Measurements from ENCODE around the gene ADGRL2. TPM values are rescaled to one million over a fixed set of nuclear protein-coding genes. Genes with fewer than 3 reads are reported as not detected.

Gene ADGRL2
- polyA plus RNA-seq, 1 of the 3 experiments (the other 2 are of a cell fraction): 40.3 TPM

GRCh38 chr1:81850495-81850894, 49.8 kb downstream of the ADGRL2 start:
- no peak overlapping the region for H3K27ac ChIP-seq (ENCODE audit: low read depth in 2 of 2, low read length in 1 of 2)
- H3F3A ChIP-seq (replicated peaks; ENCODE audit: insufficient read depth): peaks cover 8% of the 10 kb centered on the region
- no peak overlapping the region for H3K4me3 ChIP-seq (ENCODE audit: low read depth in 2 of 2, low read length in 1 of 2)
- H3K36me3 ChIP-seq (replicated peaks in 1 of 2; ENCODE audit: control insufficient read depth in 1 of 2, insufficient read depth in 2 of 2, low read length in 1 of 2): peaks cover 13 to 21% of the 10 kb centered on the region in 2 experiments
- peaks cover 47% of the 10 kb centered on the region for H3K79me2 ChIP-seq (ENCODE audit: insufficient read depth)
- ChIA-PET POLR2A (interaction anchor here (0.9 kb wide), 1 partner anchor 50 kb away, joined by 3 read pairs; the partner anchor contains the start of gene ADGRL2), CTCF (interaction anchor here (1.2 kb wide), 1 partner anchor 44 kb away, joined by 3 read pairs; no protein-coding TSS in a partner anchor)
- TF ChIP-seq RCOR1 (IDR thresholded peaks at IDR 0.05; ENCODE audit: low read length) (no peak), ELF1 (IDR thresholded peaks at IDR 0.05) (no peak)
- no peak overlapping the region for H3K9ac ChIP-seq
- no peak overlapping the region for H2AFZ ChIP-seq (ENCODE audit: low read depth)
- H3K4me1 ChIP-seq (ENCODE audit: control insufficient read depth in 1 of 2, insufficient read depth in 2 of 2, low read depth in 1 of 2, low read length in 1 of 2): peaks cover 0 to 3% of the 10 kb centered on the region in 2 experiments; a peak in 2 of 4 replicates
- H3K9me3 ChIP-seq: no peaks in the 10 kb centered on the region
- H3K4me2 ChIP-seq: no peak overlapping the region
- no peaks in the 10 kb centered on the region; the same call in 1 of the 2 replicates for H3K9me2 ChIP-seq
- DNase-seq: no peak
- no peaks in the 10 kb centered on the region for H3K27me3 ChIP-seq (ENCODE audit: insufficient read depth)
- no peaks in the 10 kb centered on the region; the same call in 1 of the 2 replicates for H4K20me1 ChIP-seq (ENCODE audit: insufficient read depth)

GRCh38 chr1:81851217-81851616, 50.5 kb downstream of the ADGRL2 start:
- H3K4me2 ChIP-seq: no peak overlapping the region
- peaks cover 13 to 15% of the 10 kb centered on the region in 2 experiments for H3K36me3 ChIP-seq (replicated peaks in 1 of 2; ENCODE audit: control insufficient read depth in 1 of 2, insufficient read depth in 2 of 2, low read length in 1 of 2)
- no peaks in the 10 kb centered on the region for H3K27me3 ChIP-seq (ENCODE audit: insufficient read depth)
- POLR2A ChIA-PET: interaction anchor here (0.9 kb wide), 1 partner anchor 51 kb away, joined by 3 read pairs; the partner anchor contains the start of gene ADGRL2
- H3K9ac ChIP-seq: no peak overlapping the region
- no peaks in the 10 kb centered on the region; the same call in 1 of the 2 replicates for H4K20me1 ChIP-seq (ENCODE audit: insufficient read depth)
- no peaks in the 10 kb centered on the region for H3K9me2 ChIP-seq
- peaks cover 54% of the 10 kb centered on the region for H3K79me2 ChIP-seq (ENCODE audit: insufficient read depth)
- WGBS (ENCODE audit: low lambda C conversion rate): 89% methylated on average over 2 of the region's 2 CpGs
- no peak overlapping the region for H3K4me3 ChIP-seq (ENCODE audit: low read depth in 2 of 2, low read length in 1 of 2)
- H3F3A ChIP-seq (replicated peaks; ENCODE audit: insufficient read depth): peaks cover 8% of the 10 kb centered on the region
- no peaks in the 10 kb centered on the region for H3K9me3 ChIP-seq
- H2AFZ ChIP-seq (ENCODE audit: low read depth): no peak overlapping the region
- no peak for DNase-seq
- CTCF ChIA-PET: interaction anchor here (1.1 to 1.2 kb wide), 2 partner anchors 45 to 199 kb away, joined by 3 read pairs; no protein-coding TSS in a partner anchor
- no peak overlapping the region for H3K27ac ChIP-seq (ENCODE audit: low read depth in 2 of 2, low read length in 1 of 2)
- peaks cover 0 to 7% of the 10 kb centered on the region in 2 experiments; a peak in 2 of 4 replicates for H3K4me1 ChIP-seq (ENCODE audit: control insufficient read depth in 1 of 2, insufficient read depth in 2 of 2, low read depth in 1 of 2, low read length in 1 of 2)
- TF ChIP-seq RAD21 (IDR thresholded peaks at IDR 0.05; ENCODE audit: low read length) (no peak), NFIC (IDR thresholded peaks at IDR 0.05; ENCODE audit: borderline replicate concordance) (no peak), USF2 (IDR thresholded peaks at IDR 0.05; ENCODE audit: borderline replicate concordance, low read depth, low read length) (no peak), ZBTB33 (IDR thresholded peaks at IDR 0.05; ENCODE audit: borderline replicate concordance, low read depth) (no peak), FOXJ3 (CRISPR knock-in tag; IDR thresholded peaks at IDR 0.05) (no peak), TCF12 (IDR thresholded peaks at IDR 0.05) (no peak), RCOR1 (IDR thresholded peaks at IDR 0.05; ENCODE audit: low read length) (no peak), EZH2phosphoT487 (IDR thresholded peaks at IDR 0.05; ENCODE audit: borderline replicate concordance, low read depth) (no peak), SIN3A (IDR thresholded peaks at IDR 0.05; ENCODE audit: borderline replicate concordance, low read depth, low read length) (no peak), FOSL2 (IDR thresholded peaks at IDR 0.05; ENCODE audit: borderline replicate concordance, low read depth) (no peak), IRF3 (IDR thresholded peaks at IDR 0.05; ENCODE audit: low read depth, low read length) (no peak), FOXM1 (IDR thresholded peaks at IDR 0.05; ENCODE audit: low read depth) (no peak), MEF2A (IDR thresholded peaks at IDR 0.05; ENCODE audit: borderline replicate concordance, low read depth) (no peak), PBX3 (IDR thresholded peaks at IDR 0.05) (no peak), SMC3 (IDR thresholded peaks at IDR 0.05; ENCODE audit: low read depth, low read length) (no peak), CTCF (IDR thresholded peaks at IDR 0.05) (no peak)

Data from SK-N-SH (cell line).